Jurkat, Clone E6-1 (cell line): ENCODE measurements around the gene ROR2.
"Not testable (repeated sequence)": the region's sequence is repeated elsewhere in the genome, so short reads cannot be mapped to it uniquely, and the experiment has no call there.

Experiments
- DNase-seq: peaks from one replicate; pipeline ENCODE4 v3.0.0-alpha.2; 2011; ENCODE audit warnings: low read depth, low spot score
- H3K4me3 ChIP-seq: 2 replicates; pipeline ENCODE4 v1.5.1; 2011; ENCODE audit warnings: mild to moderate bottlenecking, low read length, control low read depth, moderate library complexity

Gene ROR2

DNA sequence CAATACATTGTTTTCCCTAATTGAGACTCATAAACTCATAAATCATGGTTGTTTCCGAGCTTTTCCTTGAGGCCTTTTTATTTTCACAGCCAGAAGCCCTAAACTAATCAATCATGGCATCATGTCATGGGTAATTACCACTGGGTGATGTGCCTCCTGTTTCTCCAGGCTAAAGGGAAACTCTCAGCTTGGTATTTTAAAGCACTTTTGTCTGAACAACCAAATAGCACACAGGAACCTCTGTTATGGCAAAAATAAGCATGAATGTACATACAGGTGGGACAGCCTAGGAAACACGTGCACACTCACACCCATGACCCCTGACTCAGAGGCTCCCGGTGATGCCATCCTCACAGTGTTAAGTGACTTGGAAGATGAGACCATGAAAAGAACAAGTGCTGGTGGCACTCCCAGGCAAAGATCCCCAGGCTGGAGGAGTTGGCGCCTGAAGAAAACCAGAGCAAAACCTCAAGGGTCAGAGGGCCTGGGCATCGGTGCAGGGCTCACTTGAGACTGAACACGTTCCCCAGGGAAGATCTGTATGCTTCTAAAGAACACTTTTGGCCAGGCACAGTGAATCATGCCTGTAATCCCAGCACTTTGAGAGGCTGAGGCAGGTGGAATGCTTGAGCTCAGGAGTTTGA is 154.3 kb downstream of the ROR2 start:
- DNase-seq = no peak
- no peak overlapping the region for H3K4me3 ChIP-seq

DNA sequence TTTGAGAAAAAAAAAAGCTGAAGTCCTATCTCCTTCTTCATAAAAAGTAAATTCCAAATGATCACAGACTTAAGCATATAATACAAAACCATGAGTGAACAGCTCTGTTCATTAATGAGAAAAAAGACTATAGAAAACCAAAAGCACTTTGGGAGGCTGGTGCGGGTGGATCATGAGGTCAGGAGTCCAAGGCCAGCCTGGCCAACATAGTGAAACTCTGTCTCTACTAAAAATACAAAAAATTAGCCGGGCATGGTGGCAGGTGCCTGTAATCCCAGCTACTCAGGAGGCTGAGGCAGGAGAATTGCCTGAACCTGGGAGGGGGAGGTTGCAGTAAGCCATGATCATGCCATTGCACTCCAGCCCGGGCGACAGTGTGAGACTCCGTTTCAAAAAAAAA is 156.7 kb downstream of the ROR2 start:
- not testable (repeated sequence) for DNase-seq, H3K4me3 ChIP-seq

- no peak overlapping the region for H3K4me3 ChIP-seq
- no peak for DNase-seq
Observed at GRCh38 chr9:91790917-91791316, 159.1 kb downstream of the ROR2 start.

- no peak overlapping the region for H3K4me3 ChIP-seq
- no peak for DNase-seq
Observed at GRCh38 chr9:91789941-91790340, 160.1 kb downstream of the ROR2 start.

- no peak overlapping the region for H3K4me3 ChIP-seq
- no peak for DNase-seq
Observed at GRCh38 chr9:91787931-91788330, 162.1 kb downstream of the ROR2 start.

- no peak for DNase-seq
- no peak overlapping the region for H3K4me3 ChIP-seq
Observed at GRCh38 chr9:91786132-91786896, 163.7 kb downstream of the ROR2 start.

GRCh38 chr9:91785447-91785842 is 164.6 kb downstream of the ROR2 start:
- DNase-seq = no peak
- H3K4me3 ChIP-seq = no peak overlapping the region

GRCh38 chr9:91784673-91785446 is 165.2 kb downstream of the ROR2 start:
- H3K4me3 ChIP-seq = no peak overlapping the region
- DNase-seq = no peak

DNA sequence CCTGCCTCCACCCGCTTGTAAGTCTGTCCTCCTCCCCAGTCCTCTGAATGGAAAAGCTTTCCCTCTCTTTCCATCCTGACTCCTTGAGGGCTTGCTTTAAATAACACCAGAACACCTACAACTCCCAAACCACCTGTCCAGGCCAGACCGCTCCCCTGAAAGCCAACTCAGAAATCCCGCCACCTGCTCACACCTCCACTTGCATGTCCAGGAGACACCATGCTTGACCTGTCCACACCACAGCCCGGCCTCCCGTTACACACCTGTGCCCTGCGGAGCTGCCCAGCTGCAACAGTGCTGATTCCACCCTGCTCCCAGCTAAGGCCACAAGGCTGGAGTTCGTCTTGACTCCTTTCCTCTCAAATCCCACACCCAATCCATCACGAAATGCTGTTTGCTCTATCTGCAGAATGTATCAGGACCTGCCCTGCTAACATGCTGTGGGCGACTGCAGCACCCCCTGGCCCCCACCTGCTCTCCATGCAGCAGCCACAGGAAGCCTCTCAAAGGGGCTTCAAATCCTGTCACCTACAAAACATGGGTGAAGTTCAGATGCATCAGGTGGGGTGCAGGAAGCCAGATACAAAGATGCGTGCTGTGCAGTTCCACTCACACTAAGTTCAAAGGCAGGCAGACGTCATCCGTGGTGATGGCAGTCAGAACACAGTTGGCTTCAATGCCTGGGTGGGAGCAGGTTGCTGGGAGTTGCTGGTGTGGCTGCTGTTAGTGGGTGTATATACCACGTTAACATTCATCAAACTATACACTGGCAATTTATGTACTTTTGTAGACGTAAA is 166.0 kb downstream of the ROR2 start:
- DNase-seq = no peak
- no peak overlapping the region for H3K4me3 ChIP-seq

DNA sequence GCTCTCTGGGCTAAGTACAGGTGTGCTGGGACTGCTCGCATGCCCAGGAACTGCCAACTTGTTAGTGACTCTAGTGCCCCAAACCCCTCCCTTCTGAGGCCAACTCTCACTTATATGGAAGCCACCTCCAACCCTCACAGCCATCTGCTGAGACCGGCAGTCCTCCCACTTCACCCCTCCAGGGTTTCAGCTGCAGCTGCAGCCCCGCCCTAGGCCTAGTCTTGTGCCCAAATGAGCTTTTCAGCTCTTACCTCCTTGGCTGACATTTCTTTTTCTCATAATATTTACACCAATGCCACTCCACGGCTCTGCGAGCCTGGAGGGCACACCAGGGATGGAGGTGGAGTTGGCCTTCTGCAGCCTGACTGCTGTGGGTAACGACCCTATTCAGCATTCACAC is 166.6 kb downstream of the ROR2 start:
- no peak for DNase-seq
- no peak overlapping the region for H3K4me3 ChIP-seq

- peak; percentile 57 for DNase-seq
- no peak overlapping the region for H3K4me3 ChIP-seq
Observed at GRCh38 chr9:91782708-91783214, 167.3 kb downstream of the ROR2 start.

DNA sequence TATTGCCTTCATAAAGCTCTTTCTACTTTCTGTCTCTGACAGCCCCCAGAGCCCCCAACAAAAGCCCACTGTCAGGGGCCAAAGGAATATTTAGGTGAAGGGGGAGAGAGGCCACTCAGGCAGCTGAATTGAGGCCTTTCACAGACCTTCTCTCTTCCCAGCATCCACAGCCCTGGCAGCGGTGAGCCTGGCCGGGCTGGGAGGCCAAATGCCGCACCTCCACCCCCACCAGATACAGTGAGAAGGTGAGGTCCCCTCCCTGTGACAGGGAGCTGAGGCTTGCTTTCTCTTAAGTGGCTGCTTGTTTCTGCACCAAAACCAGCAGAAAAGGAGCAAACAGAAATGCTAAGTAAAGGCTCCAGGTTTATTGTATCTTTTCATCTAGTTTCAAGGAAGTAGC is 168.1 kb downstream of the ROR2 start:
- no peak overlapping the region for H3K4me3 ChIP-seq

GRCh38 chr9:91781116-91781515 is 168.9 kb downstream of the ROR2 start:
- H3K4me3 ChIP-seq = no peak overlapping the region

More for the DNA sequence above, 168.1 kb downstream of the ROR2 start:
- DNase-seq = no peak

GRCh38 chr9:91778031-91778430 is 172.0 kb downstream of the ROR2 start:
- no peak overlapping the region for H3K4me3 ChIP-seq
- no peak for DNase-seq

More at GRCh38 chr9:91781116-91781515, 168.9 kb downstream of the ROR2 start:
- no peak for DNase-seq

GRCh38 chr9:91777292-91777830 is 172.7 kb downstream of the ROR2 start:
- no peak for DNase-seq
- no peak overlapping the region for H3K4me3 ChIP-seq

GRCh38 chr9:91776409-91777291 is 173.4 kb downstream of the ROR2 start:
- H3K4me3 ChIP-seq = no peak overlapping the region
- DNase-seq = no peak

DNA sequence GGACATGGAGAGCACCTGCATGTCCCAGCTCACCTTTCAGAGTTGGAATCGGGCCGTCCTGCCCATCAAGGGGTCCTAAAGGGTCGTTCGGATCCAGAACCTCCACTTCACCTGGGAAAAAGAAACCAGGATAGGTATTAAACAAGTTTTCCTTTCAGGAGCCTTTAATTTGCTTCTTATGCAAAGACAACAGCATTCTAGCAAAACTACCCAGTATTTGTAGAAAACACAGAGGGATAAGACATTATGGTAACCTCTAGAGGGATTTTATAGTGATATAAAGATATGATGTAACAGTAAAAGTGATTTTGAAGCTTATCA is 174.4 kb downstream of the ROR2 start:
- no peak for DNase-seq
- H3K4me3 ChIP-seq = no peak overlapping the region
